BE2C (cell line): ENCODE measurements around the gene RMRP.

ENCODE experiments used
- DNase-seq: peaks from one replicate; pipeline ENCODE4 v3.0.0-alpha.2; 2020
- H3K27me3 ChIP-seq: fragments of 250-450 bp; sonication (Bioruptor Pico); 2 replicates; pipeline ENCODE4 v1.5.1; 2020; ENCODE audit warnings: mild to moderate bottlenecking
- H3K36me3 ChIP-seq: fragments of 250-450 bp; sonication (Bioruptor Pico); 2 replicates; pipeline ENCODE4 v1.5.1; 2020; ENCODE audit warnings: mild to moderate bottlenecking
- H3K4me1 ChIP-seq: fragments of 250-450 bp; sonication (Bioruptor Pico); 2 replicates; pipeline ENCODE4 v1.5.1; 2020
- H3K4me3 ChIP-seq: 2 replicates; pipeline ENCODE4 v1.5.1; 2011; ENCODE audit warnings: low read depth, low read length
- H3K9me3 ChIP-seq: fragments of 250-450 bp; sonication (Bioruptor Pico); 2 replicates; pipeline ENCODE4 v1.5.1; 2020
- CTCF ChIP-seq: IDR thresholded peaks from 2 replicates; pipeline ENCODE4 v1.5.1; 2012; ENCODE audit warnings: mild to moderate bottlenecking, low read depth, low read length

RMRP gene

GRCh38 chr9:35664531-35665470, 7.0 kb upstream of the RMRP start, which contains the start of gene ARHGEF39:
TSS of gene ARHGEF39 (minus strand) at chr9:35665195. CDS start at chr9:35665169, 26 bp downstream.
- Histone ChIP-seq H3K9me3 (no peaks in the 10 kb centered on the region), H3K4me1 (no peaks in the 10 kb centered on the region)
- peak; percentile 88 for DNase-seq

GRCh38 chr9:35662437-35662836, 4.6 kb upstream of the RMRP start:
- Histone ChIP-seq H3K9me3 (no peaks in the 10 kb centered on the region), H3K4me1 (0 out of 2 replicates have a peak, but pooled peaks cover 3% of the 10 kb centered on the region), H3K27me3 (no peaks in the 10 kb centered on the region), H3K36me3 (peaks cover 4% of the 10 kb centered on the region), H3K4me3 (no peak overlapping the region)
- no peak for DNase-seq
- no peak for TF ChIP-seq CTCF

More at GRCh38 chr9:35664531-35665470, 7.0 kb upstream of the RMRP start, which contains the start of gene ARHGEF39:
- no peaks in the 10 kb centered on the region for H3K27me3 ChIP-seq
- H3K36me3 ChIP-seq: peaks cover 4% of the 10 kb centered on the region
- peak; percentile 36 for TF ChIP-seq CTCF
- H3K4me3 ChIP-seq: peak within 1 kb of the TSS; percentile 78

GRCh38 chr9:35661756-35662350, 4.0 kb upstream of the RMRP start:
- no peak for TF ChIP-seq CTCF
- no peaks in the 10 kb centered on the region for H3K27me3 ChIP-seq
- no peak for DNase-seq
- H3K9me3 ChIP-seq: no peaks in the 10 kb centered on the region
- H3K36me3 ChIP-seq: peaks cover 4% of the 10 kb centered on the region
- H3K4me1 ChIP-seq: 0 out of 2 replicates have a peak, but pooled peaks cover 3% of the 10 kb centered on the region
- no peak overlapping the region for H3K4me3 ChIP-seq

GRCh38 chr9:35660966-35661415, 3.2 kb upstream of the RMRP start:
- 0 out of 2 replicates have a peak, but pooled peaks cover 3% of the 10 kb centered on the region for H3K4me1 ChIP-seq
- TF ChIP-seq CTCF: peak; percentile 41

GRCh38 chr9:35659340-35659739, 1.5 kb upstream of the RMRP start:
- 0 out of 2 replicates have a peak, but pooled peaks cover 3% of the 10 kb centered on the region for H3K4me1 ChIP-seq
- DNase-seq: no peak
- no peaks in the 10 kb centered on the region for H3K27me3 ChIP-seq
- TF ChIP-seq CTCF: no peak
- peak overlapping the region; percentile 72 for H3K4me3 ChIP-seq
- peaks cover 4% of the 10 kb centered on the region for H3K36me3 ChIP-seq
- H3K9me3 ChIP-seq: no peaks in the 10 kb centered on the region

More at GRCh38 chr9:35660966-35661415, 3.2 kb upstream of the RMRP start:
- Histone ChIP-seq H3K9me3 (no peaks in the 10 kb centered on the region), H3K27me3 (no peaks in the 10 kb centered on the region), H3K36me3 (peaks cover 4% of the 10 kb centered on the region), H3K4me3 (no peak overlapping the region)
- no peak for DNase-seq
